ENCODE data around the gene CUL9.

The CUL9 gene

DNA sequence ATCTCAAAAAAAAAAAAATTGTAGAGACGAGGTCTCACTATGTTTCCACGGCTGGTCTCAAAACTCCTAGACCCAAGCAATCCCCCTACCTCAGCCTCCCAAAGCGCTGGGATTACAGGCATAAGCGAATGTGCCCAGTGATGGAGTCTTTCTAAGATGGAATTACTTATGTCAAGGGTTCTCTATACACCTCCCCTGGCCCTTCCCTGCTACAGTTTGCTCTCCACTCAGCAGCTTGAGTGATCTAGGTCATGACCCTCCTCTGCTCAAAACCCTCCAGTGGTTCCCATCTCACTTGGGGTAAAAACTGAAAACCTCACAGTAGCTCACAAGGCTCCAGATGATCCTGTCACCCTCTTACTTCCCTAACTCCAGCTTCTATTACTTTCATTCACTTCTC is 49.1 kb downstream of the CUL9 start:
- no peak for DNase-seq

DNA sequence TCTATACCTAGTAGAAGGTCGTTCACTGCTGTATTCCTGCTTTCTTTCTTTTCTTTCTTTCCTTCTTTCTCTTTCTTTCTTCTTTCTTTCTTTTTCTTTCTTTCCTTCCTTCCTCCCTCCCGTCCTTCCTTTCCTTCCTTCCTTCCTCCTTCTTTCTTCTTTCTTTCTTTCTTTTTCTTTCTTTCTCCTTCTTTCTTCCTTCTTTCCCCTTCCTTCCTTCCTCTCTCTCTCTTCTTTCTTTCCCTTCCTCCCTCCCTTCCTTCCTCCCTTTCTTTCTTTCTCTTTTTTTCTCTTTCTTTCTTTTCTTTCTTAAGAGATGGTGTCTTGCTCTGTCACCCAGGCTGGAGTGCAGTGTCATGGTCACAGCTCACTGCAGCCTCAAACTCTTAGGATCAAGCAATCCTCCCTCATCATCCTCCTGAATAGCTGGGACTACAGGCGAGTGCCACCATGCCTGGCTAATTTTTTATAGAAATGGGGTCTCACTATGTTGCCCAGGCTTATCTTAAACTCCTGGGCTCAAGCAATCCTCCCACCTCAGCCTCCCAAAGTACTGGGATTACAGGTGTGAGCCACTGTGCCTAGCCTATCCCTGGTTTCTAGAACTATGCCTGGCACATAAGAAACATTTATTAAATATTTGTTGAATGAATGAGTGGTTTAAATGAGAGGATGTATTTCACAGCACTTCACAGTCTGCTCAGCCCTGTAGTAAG is 49.9 kb downstream of the CUL9 start:
- DNase-seq, result no peak

GRCh38 chr6:43235841-43236240 is 53.8 kb downstream of the CUL9 start:
- no peak for DNase-seq

GRCh38 chr6:43239054-43239453 is 57.1 kb downstream of the CUL9 start:
- no peak for DNase-seq

GRCh38 chr6:43240950-43241349 is 59.0 kb downstream of the CUL9 start:
- DNase-seq, result no peak

DNA sequence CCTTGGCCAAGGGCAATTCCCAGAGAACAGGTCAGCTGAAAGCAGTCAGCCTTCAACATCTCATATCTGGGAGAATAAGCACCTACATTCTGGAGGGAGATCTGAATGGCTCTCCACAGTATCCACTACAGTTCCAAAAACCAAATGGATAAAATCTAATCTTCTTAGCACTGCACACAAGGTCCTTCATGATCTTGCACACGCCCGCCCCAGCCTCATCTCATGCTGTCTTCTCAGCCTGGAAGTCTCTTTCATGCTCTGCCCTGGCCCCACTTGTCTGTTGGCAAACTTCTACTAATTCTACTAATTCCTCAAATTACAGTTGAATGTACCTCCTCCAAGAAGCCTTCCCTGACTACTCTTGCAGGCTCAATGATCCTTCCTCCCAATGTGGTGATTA is 59.5 kb downstream of the CUL9 start:
- no peak for DNase-seq

- peak; percentile 30 for DNase-seq
Observed at GRCh38 chr6:43242908-43243663, 61.1 kb downstream of the CUL9 start, which contains the start of gene TTBK1. TTBK1 (plus strand) TSS chr6:43243481; CDS start chr6:43246661, 3,180 bp downstream.

- DNase-seq, result no peak
Observed at GRCh38 chr6:43243664-43244321, 61.8 kb downstream of the CUL9 start.

- no peak for DNase-seq
Observed at GRCh38 chr6:43246301-43247113, 64.5 kb downstream of the CUL9 start.

- DNase-seq, result peak; percentile 77
Observed at GRCh38 chr6:43247114-43247999, 65.4 kb downstream of the CUL9 start.

- DNase-seq, result no peak
Observed at GRCh38 chr6:43248101-43248500, 66.1 kb downstream of the CUL9 start.

DNA sequence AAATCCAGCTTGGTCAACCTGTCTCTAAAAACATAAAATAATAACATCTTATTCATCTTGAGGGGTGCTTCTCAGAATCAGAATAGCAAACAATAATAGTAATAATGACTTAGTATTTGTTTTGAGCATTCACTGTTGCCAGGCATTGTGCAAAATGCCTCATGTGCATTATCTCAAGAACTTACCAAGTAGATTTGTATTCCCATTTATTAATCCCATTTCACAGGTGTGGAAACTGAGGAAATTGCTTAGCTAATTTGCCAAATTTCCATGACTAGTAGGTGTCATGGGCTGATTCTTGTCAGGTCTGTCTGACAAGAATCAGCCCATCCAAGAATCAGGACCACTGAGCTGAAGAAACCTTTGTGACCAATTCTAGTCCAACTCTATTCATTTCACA is 66.8 kb downstream of the CUL9 start:
- no peak for DNase-seq

DNA sequence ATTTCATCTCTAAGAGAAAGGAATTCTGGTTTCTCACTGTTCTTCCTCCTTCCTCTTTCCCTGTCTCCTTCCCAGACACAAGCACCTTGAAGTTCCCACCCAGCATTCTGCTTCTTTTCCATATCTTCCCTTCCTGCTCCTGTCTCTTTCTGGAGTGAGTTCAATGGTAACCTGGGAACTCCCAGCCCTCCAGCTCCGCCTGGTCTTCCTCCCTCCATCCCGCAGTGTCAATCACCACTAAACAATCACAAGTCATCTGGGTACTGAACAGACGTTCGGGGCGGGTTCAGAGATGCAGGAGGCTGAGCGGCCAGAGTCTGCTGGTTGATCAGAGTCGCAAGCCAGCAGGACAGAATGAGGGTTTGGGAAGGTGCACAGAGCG is 69.0 kb downstream of the CUL9 start:
- no peak for DNase-seq

DNA sequence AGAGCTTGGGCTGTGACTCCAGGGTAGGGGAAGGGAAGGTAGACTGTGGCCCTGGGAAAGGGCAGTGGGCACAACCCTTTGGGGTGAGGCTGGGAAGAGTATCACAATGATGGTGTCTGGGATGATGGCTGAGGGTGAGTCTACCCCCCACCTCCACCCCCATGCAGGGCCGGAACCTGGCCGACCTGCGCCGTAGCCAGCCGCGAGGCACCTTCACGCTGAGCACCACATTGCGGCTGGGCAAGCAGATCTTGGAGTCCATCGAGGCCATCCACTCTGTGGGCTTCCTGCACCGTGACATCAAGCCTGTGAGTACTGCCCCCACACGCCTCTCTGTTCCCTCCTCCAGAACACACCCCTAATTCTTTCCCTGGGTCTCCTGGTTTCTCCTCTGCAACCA is 71.4 kb downstream of the CUL9 start:
- DNase-seq, result no peak

DNA sequence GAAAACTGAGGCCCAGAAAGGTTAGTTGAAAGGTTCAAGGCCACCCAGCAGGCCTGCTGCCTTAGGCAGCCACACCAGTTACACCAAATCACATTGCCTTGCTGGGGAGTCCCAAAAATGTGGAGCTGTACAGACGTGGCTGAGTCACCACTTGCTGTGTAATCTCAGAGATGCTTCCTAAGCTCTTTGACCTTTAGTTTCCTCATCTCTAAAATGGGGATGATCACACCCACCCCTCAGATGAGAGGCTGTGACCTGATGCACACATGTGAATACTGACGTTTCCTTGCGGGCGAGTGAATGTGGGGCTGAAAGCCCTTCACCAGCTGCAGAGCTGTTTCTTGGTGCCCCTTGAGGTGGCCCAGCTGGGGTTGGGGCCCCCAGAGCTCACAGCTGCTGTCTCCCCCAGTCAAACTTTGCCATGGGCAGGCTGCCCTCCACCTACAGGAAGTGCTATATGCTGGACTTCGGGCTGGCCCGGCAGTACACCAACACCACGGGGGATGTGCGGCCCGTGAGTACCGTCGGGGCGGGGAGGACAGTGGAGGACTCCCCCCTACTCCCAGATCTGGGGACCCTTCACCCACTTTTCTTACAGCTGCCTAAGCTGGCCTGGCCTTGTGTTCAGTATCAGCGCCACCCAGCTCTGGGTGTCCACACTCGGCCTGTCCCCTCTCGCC is 72.3 kb downstream of the CUL9 start:
- DNase-seq, result no peak

- DNase-seq, result no peak
Observed at GRCh38 chr6:43254846-43255245, 72.8 kb downstream of the CUL9 start.

- DNase-seq, result no peak
Observed at GRCh38 chr6:43255408-43256054, 73.5 kb downstream of the CUL9 start.

GRCh38 chr6:43256670-43257366 is 74.8 kb downstream of the CUL9 start:
- DNase-seq, result no peak

- no peak for DNase-seq
Observed at GRCh38 chr6:43257367-43258145, 75.6 kb downstream of the CUL9 start.

Data from activated CD4-positive, alpha-beta T cell treated with anti-CD3 and anti-CD28 coated beads, Interleukin-2, amount 50 U/mL, for 1 hour (primary cell).